Activated CD4-positive, alpha-beta T cell treated with anti-CD3 and anti-CD28 coated beads for 48 hours (primary cell): ENCODE measurements around the gene CES3.

Experiments
- DNase-seq: peaks from one replicate; pipeline ENCODE4 v3.0.0-alpha.2; 2020

CES3 gene

DNA sequence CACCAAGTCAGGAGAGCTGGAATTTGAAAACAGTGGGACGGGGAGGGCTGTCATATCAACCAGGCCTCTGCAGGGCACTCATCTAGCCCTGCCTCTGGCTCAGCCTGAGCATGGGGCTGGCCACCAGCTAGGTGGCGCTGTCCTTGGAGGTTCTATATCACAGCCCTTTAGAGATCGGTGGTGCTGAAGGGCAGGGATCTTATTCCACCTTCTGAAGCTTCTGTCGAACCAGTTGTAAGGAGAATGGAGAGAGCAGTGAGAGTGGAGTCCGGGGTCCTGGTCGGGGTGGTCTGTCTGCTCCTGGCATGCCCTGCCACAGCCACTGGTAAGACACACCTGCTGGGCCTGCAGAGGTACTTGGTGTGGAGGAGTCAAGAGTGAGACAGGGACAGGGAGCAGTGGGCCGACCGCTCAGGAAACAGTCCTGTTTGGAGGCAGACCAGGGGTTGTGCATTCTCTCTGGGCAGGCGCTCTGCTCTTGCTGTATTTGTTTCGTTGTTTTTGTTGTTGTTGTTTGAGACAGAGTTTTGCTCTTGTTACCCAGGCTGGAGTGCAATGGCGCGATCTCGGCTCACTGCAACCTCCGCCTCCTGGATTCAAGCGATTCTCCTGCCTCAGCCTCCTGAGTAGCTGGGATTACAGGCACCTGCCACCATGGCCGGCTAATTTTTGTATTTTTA, at the start of gene CES3:
Gene CES3 (plus strand): TSS at position 202 of the 680 bp plus-strand sequence. CDS start 42 bp downstream, at position 244.
- DNase-seq, result peak; percentile 85

GRCh38 chr16:66911801-66912200, 49.3 kb upstream of the CES3 start:
- DNase-seq, result no peak

DNA sequence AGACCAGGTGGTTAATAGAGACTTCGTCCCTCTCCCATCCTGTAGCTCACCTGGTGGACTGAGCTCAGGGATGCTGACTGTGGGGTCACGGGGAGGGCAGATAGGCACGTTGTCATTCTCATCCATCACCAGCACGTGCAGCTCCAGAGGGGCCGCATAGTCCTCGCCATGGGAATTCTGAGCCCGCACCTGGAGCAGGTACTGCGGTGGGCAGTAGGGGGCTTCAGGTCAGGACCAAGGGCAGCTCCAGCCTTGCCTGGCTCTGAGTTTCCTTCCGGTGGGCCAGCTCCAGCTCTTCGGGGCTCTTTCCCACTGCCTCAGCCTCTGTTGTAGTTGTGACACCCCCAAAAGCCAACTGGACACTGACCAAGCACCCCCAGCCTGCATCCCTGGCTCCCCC, 48.0 kb upstream of the CES3 start:
- DNase-seq, result no peak

GRCh38 chr16:66913711-66914110, 47.4 kb upstream of the CES3 start:
- no peak for DNase-seq

DNA sequence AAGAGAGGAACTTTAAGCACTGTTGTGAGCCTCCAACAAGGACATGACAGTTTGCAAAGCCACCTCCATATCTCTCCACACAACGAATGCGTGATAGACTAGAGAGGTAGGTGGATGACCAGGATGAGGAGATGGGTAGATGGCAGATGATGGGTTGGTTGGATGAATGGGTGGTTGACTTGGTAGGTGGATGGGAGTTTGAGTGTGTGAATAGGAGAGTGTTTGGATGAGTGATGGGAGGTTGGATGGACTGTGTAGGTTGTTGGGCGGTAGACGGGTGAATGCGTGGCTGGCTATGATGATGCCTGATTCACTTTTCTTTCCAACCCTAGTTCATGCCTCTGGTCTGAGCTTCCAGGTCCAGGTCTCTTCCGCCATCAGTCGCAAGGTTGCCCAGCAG, 46.5 kb upstream of the CES3 start:
- no peak for DNase-seq

- no peak for DNase-seq
These were observed 46.0 kb upstream of the CES3 start for GRCh38 chr16:66915041-66915440.

DNA sequence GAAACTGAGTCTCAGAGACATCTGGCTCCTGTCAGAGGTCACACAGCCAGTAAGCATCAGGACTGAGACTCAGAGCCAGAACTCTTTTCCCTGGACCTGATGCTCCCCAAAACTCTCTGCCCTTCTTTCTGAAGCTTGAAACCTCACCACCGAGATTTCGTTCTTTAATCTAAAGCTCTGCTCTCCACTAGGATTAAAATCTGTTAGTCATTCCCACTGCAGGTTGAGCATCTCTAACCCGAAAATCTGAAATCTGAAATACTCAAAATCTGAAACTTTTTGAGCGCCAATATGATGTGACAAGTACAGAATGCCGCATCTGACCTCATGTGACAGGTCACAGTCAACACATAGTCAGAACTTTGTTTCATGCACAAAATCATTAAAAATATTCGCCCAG, 44.5 kb upstream of the CES3 start:
- DNase-seq, result no peak

- no peak for DNase-seq
These were observed 43.3 kb upstream of the CES3 start for GRCh38 chr16:66917741-66918140.

DNA sequence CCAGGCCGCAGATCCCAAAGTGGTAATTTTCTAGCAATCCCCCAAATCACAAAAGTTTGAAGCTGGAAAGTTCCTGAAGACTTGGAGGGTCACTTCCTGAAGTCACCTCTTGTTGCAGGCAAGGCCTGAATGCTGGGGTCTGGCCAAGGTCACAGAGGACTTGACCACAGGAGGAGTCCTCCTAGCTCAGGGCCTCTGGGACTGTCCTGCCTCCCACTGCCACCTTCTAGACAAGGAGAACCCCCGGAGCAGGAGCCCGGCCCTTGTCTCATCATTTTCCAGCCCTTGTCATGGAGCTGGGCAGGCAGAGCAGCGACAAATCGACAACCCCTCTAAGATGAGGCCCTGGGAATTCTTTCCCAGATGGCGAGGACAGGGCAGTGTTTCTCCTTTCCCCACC, 42.7 kb upstream of the CES3 start:
- DNase-seq, result no peak

GRCh38 chr16:66918803-66919568, 42.1 kb upstream of the CES3 start, which contains the start of gene CDH16:
TSS of gene CDH16 (minus strand) at chr16:66918885. CDS start at chr16:66918065, 820 bp downstream.
- DNase-seq, result no peak

DNA sequence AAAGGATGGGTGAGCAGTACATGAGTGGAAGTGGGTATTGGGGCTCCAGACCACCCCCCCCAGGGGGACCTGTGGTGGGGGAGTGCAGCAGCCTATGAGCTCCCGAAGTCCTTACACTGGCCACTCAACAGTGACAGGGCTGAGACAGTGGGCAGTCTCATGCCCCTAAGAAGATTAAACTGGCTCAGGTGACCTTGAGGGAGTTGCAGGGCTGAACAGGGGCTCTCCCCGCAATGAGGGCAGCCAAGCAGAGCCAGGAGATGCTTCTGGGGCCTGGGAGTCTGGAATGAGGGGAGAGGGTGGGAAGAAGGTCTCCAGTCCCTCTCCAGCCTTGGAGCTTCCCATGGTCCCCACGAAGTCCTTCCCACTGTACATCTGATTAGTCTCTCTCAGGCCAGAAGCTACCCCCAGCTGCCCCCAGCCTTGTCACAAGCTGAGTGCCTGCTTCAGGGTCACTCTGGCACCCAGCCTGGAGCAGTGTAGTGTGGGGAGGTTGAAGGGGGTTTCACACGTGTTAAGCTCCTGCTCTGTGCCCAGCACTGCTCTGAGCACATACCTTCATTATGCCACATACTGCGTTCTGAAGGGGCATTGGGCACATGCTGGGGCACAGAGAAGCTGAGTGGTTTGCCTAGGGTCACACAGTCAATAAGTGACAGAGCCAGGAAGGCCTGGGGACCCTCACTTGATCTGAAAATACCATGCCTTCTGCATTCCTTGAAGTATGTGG, 41.3 kb upstream of the CES3 start:
- DNase-seq, result no peak

DNA sequence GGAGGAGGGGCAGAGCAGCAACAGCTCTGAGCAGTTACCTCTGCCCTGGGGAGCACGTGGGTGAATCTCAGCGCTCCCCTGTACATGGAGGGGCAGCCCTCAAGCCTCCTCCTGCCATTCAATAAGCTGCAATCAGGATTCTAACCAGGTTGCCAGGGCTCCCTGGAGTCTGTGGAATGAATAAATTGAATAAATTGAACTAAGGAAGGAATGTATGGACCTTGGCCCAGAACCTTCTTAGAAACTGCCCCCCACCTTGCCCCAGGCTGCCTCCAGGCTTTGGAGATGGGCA, 40.8 kb upstream of the CES3 start:
- DNase-seq, result no peak

- DNase-seq, result no peak
These were observed 40.0 kb upstream of the CES3 start for GRCh38 chr16:66920924-66921680.

GRCh38 chr16:66921729-66922450, 39.2 kb upstream of the CES3 start:
- DNase-seq, result no peak

- DNase-seq, result no peak
These were observed 37.8 kb upstream of the CES3 start for GRCh38 chr16:66923247-66923731.

GRCh38 chr16:66923866-66924265, 37.2 kb upstream of the CES3 start:
- no peak for DNase-seq

DNA sequence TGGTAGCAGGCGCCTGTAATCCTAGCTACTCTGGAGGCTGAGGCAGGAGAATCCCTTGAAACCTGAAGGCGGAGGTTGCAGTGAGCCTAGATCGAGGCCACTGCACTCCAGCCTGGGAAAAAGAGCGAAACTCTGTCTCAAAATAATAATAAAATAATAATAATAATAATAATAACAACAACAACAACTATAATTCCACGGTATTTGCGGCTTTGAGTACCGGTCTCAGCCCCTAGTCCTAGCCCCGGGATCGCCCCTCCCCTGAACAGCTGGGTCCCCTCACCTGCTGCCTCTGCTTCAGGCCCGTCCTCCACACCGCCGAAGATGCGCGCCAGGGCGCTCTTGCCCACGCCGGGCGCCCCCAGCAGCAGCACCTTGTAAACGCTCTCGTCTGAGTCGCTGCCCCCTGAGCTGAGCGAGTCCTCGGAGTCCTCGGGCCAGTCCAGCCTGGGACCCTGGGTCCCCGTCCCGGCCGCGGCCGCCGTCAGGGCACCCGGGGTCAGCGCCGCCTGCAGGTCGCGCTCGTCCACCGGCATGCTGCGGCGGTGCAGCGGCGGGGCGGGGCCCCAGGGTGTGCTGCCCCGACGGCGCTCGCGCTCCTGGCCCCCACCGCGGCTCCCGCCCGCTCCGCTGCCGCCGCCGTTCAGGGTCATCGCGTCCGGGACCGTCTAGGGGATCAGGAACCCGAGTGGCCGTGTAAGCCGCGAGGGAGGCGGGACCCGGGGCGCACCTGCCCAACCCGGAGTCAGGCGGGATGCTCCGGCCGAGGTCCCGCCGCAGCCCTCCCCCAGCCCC, 36.3 kb upstream of the CES3 start:
- DNase-seq, result peak; percentile 55

DNA sequence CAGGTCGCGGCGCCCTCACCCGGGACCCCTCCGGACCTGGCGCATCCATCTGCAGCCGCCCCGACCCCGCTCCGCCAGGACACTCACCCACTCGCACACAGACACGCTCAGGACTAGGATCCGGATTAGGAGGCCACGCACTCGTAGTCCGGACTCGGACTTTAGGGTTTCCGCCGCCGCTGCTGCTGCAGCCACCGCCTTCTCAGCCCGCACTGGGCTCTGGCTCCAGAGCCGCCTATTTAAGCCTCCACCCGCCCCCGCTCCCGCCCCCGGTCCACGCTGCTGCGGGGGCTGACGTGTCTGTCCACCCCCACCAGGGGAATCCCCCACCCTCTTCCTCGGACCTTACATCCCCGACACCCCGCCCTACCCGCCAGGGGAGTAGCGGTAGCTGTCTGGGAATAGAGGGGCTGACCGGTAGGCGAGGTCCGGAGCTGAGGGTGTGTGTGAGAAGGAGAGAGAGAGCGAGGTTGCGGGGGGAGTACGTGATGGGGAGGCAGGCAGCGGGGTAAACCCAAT, 35.7 kb upstream of the CES3 start, which contains the start of gene RRAD:
Gene RRAD (minus strand): TSS at position 214 of the 519 bp plus-strand sequence. CDS start 356 bp downstream, outside the sequence.
- no peak for DNase-seq

DNA sequence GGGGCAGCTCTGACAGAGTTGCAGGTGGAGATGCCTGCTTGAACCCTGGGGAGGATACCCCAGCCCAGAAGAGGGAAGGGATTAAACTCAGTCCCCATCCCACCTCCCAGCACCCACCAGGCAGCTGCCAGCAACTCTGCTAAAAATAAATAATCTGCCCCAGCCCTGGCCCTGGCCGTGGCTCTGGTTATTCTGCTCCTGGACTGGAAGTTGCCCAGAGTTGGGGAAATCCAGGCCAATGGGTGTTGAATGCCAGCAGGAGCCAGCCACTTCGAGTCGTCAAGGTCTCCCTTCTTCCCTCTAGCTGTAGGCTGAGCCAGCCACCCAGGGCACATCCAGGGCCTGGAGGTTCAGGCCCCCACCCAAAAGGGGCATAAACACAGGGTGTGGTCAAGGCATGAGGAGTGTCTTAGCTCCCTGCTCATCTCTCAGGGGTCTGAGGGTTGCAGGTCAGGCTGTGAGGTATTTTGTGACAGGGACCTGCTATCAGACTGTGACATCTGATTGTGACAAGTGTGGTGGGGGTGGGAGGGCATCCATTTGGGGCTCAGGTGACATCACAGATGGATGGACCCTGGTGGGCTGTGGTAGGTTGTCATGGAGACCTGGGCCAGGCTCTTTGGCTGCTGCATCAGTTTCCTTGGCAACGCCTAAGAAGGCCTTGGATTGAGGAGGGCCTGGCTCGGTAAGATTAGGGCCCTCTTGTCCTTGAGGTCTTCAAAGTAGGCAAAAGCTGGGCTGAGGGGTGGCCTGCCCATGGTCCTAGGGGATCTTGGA, 34.7 kb upstream of the CES3 start:
- DNase-seq, result no peak

GRCh38 chr16:66926961-66927436, 34.1 kb upstream of the CES3 start:
- DNase-seq, result no peak
